ENCODE data around the gene BDH1. TPM values are rescaled to one million over a fixed set of nuclear protein-coding genes. Genes with fewer than 3 reads are reported as not detected.
A peak's percentile ranks its signal among the peaks of the same experiment; 100 is the strongest.

BDH1 gene
- total RNA-seq, 6 donors from 2014 or later: 13.5 to 30.4 (median 23.0) TPM

DNA sequence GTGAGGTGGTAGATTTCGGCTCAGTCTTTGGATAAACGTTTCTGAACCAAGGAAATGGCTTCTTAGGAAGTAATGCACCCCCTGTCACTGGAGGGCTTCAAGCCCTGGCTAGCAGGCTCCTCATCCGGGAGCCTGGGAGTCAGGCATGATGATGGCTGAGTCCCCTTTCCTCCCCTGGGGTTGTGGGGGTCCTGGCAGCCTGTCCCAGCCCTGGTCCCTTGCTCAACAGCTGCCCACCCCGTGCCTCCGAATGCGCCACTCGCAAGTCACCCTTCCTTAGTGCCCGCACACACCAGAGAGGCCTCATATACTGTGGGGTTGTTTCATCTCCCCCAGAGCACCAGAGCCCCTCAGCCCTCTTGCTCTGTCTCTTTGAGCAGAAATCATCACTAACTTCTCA is 48.2 kb downstream of the BDH1 start:
- Histone ChIP-seq H3K27ac (no peak overlapping the region), H3K9me3 (no peaks in the 10 kb centered on the region), H3K4me3 (no peak overlapping the region), H3K27me3 (no peaks in the 10 kb centered on the region), H3K4me1 (peaks cover 0 to 10% (median 8%) of the 10 kb centered on the region in 4 donors), H3K36me3 (no peaks in the 10 kb centered on the region)
- ATAC-seq (ENCODE audit: low FRiP score in 2 of 2) (no peak), DNase-seq (no peak)
- TF ChIP-seq EP300 (IDR thresholded peaks at IDR 0.05) (no peak), POLR2AphosphoS5 (IDR thresholded peaks at IDR 0.05) (no peak), POLR2A (IDR thresholded peaks at IDR 0.05) (no peak)
- TF ChIP-seq, protein P1, sequence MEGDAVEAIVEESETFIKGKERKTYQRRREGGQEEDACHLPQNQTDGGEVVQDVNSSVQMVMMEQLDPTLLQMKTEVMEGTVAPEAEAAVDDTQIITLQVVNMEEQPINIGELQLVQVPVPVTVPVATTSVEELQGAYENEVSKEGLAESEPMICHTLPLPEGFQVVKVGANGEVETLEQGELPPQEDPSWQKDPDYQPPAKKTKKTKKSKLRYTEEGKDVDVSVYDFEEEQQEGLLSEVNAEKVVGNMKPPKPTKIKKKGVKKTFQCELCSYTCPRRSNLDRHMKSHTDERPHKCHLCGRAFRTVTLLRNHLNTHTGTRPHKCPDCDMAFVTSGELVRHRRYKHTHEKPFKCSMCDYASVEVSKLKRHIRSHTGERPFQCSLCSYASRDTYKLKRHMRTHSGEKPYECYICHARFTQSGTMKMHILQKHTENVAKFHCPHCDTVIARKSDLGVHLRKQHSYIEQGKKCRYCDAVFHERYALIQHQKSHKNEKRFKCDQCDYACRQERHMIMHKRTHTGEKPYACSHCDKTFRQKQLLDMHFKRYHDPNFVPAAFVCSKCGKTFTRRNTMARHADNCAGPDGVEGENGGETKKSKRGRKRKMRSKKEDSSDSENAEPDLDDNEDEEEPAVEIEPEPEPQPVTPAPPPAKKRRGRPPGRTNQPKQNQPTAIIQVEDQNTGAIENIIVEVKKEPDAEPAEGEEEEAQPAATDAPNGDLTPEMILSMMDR (IDR thresholded peaks at IDR 0.05): no peak
- WGBS, 2 donors: 66 to 73% methylated on average over 6 to 8 of the region's 8 CpGs

DNA sequence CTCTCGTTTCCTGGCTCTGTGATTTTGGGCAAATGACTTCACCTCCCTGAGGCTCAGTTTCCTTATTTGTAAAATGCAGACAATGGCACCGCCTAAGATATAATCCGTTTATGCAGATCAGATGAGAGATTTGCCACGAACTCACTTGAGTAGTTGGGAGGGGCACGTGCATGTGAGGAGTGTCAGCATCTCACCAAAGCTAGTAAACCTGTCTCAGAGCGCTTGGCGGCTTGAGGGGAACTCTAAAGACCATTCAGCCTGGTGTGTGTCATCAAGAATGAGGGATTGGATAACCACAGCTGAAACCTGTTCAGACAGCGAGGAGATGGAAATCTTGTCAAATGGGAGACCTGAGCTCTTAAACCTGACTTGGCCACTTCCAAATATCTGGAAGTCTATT is 48.7 kb downstream of the BDH1 start:
- Histone ChIP-seq H3K9me3 (no peaks in the 10 kb centered on the region), H3K27ac (no peak overlapping the region), H3K4me3 (no peak overlapping the region), H3K36me3 (no peaks in the 10 kb centered on the region), H3K27me3 (no peaks in the 10 kb centered on the region), H3K4me1 (peaks cover 0 to 10% (median 8%) of the 10 kb centered on the region in 4 donors)
- 68 to 82% methylated on average over 7 to 8 of the region's 8 CpGs for WGBS, 2 donors
- DNase-seq (no peak), ATAC-seq (ENCODE audit: low FRiP score in 2 of 2) (no peak)
- TF ChIP-seq, protein P1 (IDR thresholded peaks at IDR 0.05): no peak

DNA sequence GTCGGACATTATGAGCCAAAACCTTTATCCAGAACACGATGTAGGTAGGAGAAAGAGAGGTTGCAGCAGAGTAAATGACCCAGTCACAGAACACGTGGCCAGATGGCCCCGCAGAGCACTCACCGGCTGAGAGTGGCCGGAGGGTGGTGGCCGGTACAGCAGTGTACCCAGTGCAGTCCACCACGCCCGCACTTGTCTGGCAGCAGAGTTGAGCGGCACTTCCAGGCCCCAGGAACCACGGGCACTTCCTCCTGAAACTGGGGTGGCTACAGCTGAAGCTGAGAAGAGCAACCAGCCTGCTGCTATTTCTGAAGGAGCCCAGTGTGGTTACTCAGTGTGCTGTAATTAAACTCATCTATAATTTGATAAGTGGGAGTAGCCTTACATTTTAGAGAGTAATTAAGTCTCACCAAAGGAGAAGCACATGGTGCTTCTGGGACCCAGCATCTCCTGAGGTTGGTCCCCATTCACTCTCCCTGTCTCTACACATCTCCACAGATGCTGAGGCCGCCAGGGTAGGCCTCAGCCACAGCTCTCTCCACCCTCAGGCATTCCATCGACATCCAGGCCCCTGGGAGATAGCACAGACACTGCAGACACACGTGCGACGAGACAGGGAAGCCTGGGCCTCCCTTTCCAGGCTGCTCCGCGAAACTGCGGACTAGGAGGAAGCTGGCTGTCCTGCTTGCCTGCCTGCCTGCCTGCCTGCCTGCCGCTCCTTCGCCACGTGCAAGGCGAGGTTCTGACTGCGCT is 49.8 kb downstream of the BDH1 start:
- peak; percentile 65 to 85 for DNase-seq
- WGBS, 2 donors: 75 to 79% methylated on average over 12 to 24 of the region's 24 CpGs

DNA sequence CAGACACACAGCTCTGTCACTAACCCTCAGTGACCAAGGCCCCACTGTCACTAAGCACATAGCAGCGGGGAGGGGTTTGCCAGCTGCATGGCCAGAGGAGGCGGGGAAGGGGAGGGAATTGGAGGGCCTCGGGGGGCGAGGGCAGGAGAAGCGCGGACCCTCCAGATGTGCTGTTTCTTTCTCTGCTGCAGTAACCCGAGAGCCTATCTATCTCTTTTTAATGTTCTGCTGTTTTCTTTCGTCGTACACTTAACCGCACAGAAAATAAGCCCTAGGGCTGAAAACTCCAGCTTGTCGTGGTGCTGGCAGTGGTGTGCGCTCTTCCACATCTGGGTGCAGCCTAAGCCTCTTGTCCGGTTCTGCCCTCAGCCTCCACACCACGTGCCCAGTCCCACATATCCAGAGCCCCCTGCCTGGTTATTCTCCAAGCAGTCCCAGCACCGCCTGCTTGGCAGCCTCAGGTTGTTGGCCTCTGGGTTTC is 51.1 kb downstream of the BDH1 start:
- Histone ChIP-seq H3K36me3 (no peaks in the 10 kb centered on the region), H3K27ac (no peak overlapping the region), H3K4me1 (peaks cover 0 to 10% (median 2%) of the 10 kb centered on the region in 4 donors), H3K9me3 (no peaks in the 10 kb centered on the region), H3K27me3 (no peaks in the 10 kb centered on the region), H3K4me3 (no peak overlapping the region)
- WGBS, 2 donors: 78 to 88% methylated on average over 14 to 15 of the region's 15 CpGs
- no peak for DNase-seq
- ATAC-seq (ENCODE audit: low FRiP score in 2 of 2): no peak
- no peak for TF ChIP-seq POLR2A (IDR thresholded peaks at IDR 0.05)
- TF ChIP-seq, protein P1 (IDR thresholded peaks at IDR 0.05): no peak
- TF ChIP-seq EP300 (IDR thresholded peaks at IDR 0.05): no peak
- TF ChIP-seq POLR2AphosphoS5 (IDR thresholded peaks at IDR 0.05): no peak

More for the DNA sequence above, 49.8 kb downstream of the BDH1 start:
- H3K4me3 ChIP-seq: no peak overlapping the region
- H3K27me3 ChIP-seq: no peaks in the 10 kb centered on the region
- no peaks in the 10 kb centered on the region for H3K36me3 ChIP-seq
- peak in 1 of 2 donors; percentile 47 for ATAC-seq (ENCODE audit: low FRiP score in 2 of 2)
- H3K27ac ChIP-seq: no peak overlapping the region
- H3K4me1 ChIP-seq: peaks cover 0 to 17% (median 8%) of the 10 kb centered on the region in 4 donors
- no peak for TF ChIP-seq POLR2AphosphoS5 (IDR thresholded peaks at IDR 0.05)
- no peak for TF ChIP-seq EP300 (IDR thresholded peaks at IDR 0.05)
- no peak for TF ChIP-seq POLR2A (IDR thresholded peaks at IDR 0.05)
- TF ChIP-seq, protein P1 (IDR thresholded peaks at IDR 0.05): no peak
- no peaks in the 10 kb centered on the region for H3K9me3 ChIP-seq

DNA sequence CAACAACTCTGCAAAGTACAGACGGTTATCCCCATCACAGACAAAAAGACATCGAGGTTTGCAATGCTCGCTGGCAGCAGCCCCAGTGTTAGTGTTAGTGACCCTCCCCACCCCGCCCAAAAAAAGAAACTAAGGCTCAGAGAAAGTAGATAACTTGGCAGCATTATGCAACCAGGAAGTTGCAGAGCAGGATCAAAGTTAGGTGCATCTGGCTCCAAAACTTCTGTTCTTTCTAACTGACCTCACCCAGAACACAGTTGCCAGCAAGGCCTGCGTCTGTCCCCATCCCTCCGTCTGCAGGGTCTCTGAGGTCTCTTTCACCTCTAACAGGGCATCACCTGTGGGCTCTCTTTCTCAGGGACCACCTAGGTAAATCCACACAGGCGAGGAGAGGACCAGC is 51.5 kb downstream of the BDH1 start:
- TF ChIP-seq, protein P1 (IDR thresholded peaks at IDR 0.05): no peak
- no peak for TF ChIP-seq POLR2A (IDR thresholded peaks at IDR 0.05)
- no peak for TF ChIP-seq POLR2AphosphoS5 (IDR thresholded peaks at IDR 0.05)
- no peak for TF ChIP-seq EP300 (IDR thresholded peaks at IDR 0.05)
- 53 to 60% methylated on average over 6 to 7 of the region's 7 CpGs for WGBS, 2 donors
- Histone ChIP-seq H3K4me3 (no peak overlapping the region), H3K36me3 (no peaks in the 10 kb centered on the region), H3K27me3 (no peaks in the 10 kb centered on the region), H3K9me3 (no peaks in the 10 kb centered on the region), H3K4me1 (peaks cover 0 to 7% (median 0%) of the 10 kb centered on the region in 4 donors), H3K27ac (no peak overlapping the region)
- ATAC-seq (ENCODE audit: low FRiP score in 2 of 2) (no peak), DNase-seq (no peak)

All from upper lobe of left lung (tissue), 6 donors.